NCI-H1436 (cell line): ENCODE measurements around the gene PRKCA.
"Not testable (repeated sequence)": the region's sequence is repeated elsewhere in the genome, so short reads cannot be mapped to it uniquely, and the experiment has no call there.

Source experiments
- DNase-seq: peaks from one replicate; lab custom pipeline; 2025; lab: John Stamatoyannopoulos, UW

PRKCA gene

GRCh38 chr17:66715076-66715675 lies 412.8 kb downstream of the PRKCA start:
- no peak for DNase-seq

- peak; percentile 89 for DNase-seq
These were observed 413.3 kb downstream of the PRKCA start for GRCh38 chr17:66715745-66716156.

DNA sequence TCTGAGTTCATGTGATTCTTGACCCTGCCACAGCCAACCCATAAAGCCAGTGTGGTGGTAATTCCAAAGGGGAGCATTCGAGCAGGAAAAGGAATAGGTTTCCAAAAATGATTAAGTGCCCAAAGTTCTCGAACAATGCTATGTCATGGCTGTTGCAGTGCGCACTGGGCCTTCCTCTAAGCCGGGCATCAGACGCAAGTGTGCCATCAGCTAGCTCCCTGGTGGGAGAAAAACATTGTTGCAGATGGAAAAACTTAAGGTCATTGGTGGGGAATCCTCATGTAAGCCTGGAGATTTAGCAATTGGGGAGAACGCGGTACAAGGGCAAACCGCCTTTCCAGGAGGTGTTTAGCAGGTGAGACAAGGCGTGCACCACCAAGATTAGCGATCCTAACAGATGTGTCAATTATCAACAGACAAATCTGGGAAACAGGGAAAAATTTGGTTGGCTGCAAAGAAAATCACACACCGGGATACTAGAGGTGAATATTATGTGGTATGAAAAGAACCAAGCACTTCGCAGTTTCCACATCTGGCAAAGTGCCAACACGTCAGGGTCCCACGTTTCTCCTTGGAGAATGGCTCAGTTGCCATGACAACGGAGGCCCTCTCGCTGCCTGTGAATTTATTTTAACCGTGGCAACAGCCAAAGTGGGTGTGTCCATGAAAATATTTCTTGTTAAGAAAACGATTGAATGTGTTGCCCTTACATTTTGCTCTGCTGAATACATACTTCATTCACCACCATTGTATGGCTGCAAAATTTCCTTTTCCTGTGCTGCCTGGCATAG lies 414.0 kb downstream of the PRKCA start:
- DNase-seq: peak; percentile 77

DNA sequence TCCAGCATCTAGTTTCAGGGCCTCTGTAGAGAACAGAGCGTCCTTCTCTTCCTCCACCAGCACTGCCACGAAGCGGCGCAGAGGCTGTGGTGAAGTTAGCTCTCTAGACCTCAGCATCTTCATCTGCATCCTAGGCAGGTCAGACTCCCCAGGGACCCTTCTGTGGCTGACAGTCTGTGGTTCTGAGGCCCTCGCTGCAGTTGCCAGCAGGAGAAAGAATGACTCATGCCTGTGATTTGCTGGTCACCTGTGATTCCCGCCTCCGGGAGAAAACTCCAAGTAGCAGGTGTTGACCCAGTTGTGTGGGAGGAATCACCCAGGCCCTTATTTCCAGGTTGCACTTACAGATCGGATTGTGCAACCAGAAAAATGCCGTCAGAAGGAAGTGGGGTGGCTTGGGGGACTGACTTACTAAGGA lies 415.2 kb downstream of the PRKCA start:
- DNase-seq: no peak

DNA sequence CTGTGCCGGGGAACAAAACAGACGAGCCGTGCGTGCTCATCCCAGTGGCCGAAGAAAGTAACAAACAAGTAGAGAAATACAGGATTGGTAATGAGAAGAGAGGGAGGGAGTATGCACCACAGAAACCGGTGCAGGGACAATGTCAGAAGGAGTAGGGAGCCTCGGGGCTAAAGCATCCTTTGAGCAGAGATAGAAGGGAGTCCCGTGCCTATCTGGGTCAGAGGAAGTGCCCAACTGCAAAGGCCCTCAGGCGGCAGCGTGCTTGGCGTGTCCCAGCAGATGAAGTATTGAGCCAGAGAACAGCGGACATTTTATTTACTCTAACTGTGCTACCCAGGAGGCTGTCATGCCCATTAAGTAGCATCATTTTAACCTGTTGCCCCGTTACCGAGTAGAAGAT lies 417.6 kb downstream of the PRKCA start:
- DNase-seq: no peak

GRCh38 chr17:66720567-66720966 lies 418.2 kb downstream of the PRKCA start:
- no peak for DNase-seq

DNA sequence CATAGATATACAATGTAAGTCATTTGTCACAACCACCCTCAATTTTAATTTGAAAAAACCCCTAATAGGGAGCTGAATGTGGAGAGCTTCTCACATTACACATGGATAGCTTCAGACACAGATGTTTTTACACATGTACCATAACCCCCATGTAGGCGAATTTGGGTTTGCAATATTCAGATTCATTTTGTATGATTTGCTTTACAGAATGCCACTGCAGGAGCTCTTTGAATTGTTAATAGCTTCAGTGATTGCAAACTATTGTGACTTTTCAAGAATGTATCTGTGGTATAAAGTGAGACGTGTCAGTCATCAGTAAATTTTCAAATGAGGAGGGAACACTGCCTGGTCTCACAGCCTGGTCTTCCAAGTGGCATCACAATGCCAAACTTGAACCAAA lies 419.9 kb downstream of the PRKCA start:
- no peak for DNase-seq

DNA sequence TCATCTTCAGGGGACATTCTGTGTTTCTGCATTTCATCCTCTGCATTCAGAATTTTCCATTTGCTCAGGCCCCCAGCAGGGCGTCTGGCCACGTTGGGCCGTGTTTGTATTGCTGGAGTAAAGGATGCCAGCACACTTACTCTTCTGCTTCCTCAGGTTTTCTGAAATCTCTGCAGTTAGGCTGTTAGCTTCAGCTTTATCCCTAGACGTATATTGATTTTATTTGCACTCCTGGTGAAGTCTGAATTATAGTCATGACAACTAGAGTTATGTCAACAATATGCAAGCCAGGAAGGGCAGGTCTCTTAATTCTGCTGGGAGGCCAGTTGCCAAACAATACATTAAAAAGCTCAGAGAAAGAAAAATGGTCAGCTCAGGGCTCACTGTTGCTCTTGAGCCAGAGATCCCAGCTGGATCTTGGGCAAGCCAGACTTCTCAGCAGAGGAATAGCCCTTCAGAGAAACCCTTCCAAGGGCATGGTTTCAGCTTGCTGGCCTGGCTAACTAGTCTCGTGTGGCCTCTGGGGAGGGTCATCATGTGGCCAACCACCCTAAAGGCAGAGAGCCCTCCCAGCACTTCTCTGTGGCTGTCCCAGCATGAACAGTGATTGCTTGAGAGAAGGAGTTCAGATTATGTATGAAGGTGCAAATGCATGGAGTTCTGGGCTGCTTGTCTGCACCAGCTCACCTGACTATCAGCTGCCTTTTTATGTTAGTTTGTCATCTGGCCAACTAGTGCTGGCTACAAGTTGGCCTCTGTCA lies 422.3 kb downstream of the PRKCA start:
- no peak for DNase-seq

GRCh38 chr17:66725438-66725837 lies 423.0 kb downstream of the PRKCA start:
- not testable (repeated sequence) for DNase-seq

DNA sequence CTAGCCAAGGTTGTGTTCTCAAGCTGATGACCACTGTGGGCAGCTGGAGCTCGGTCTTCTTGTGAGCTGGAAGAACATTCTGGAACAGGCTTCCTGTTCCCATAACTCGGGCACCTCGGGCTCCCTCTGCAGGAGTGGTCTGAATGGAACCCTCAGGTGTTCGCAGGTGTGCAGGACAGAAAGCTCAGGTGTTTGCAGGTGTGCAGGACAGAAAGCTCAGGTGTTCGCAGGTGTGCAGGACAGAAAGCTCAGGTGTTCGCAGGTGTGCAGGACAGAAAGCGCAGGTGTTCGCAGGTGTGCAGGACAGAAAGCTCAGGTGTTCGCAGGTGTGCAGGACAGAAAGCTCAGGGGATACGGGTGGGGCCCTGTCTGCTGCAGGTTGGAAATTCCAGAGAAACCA lies 423.5 kb downstream of the PRKCA start:
- DNase-seq: no peak

- DNase-seq: no peak
These were observed 424.0 kb downstream of the PRKCA start for GRCh38 chr17:66726371-66726770.

DNA sequence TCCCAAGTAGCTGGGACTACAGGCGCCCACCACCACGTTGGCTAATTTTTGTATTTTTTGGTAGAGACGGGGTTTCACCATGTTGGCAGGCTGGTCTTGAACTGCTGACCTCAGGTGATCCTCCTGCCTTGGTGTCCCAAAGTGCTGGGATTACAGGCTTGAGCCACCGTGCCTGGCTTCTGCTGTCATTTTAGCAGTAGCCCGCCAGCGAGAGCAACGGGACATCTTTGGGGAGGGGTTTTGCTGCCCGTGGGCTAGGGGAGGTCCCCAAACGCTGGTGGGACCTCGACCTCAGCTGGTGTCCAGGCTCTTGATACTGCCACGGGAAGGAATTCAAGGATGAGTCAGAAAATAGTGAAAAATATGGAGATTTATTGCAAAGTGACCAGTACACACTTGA lies 424.4 kb downstream of the PRKCA start:
- no peak for DNase-seq

DNA sequence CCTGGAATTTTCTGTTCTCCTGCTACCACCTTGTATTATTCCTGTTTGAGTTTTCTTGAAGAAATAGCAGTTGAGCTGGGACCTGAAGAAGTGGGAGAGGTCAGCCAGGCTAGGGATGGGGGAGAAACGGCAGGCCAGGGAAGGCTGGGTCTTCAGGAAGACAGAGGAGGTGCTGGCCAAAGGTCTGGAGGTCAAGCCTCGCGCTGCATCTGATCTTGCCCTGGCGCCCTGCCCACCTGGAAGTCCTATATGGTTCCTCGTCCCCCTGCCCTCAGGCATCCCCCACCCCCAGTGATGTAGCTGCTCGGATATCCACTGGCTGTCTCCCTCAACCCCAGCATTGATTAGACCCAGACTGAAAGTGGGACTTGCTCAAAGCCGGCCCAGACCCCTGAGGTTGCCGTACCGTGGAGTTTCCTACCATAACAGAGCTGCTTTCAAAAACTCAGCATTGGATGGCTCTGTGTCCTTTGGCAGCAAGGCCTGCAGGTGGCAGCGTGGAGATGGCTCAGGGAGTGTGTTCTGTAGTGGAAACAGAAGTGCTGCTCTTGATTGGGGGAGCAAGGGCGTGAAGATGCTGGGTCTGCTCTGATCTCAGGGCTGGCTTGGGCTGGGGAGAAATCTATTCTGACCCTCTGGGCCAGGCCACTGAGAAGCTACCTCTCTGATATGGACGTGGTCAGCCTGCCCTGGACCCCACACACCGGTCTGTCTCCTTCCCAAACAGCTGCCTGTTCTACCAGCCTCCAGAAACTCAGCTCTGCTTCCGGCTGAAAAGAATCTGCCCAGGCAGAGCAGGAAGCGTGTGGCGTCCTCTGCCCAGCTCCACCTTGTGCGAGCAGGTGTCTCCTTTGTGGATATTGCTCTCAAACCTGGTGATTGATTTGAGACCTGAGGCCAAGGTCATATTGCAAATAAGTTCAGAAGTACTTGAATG lies 425.5 kb downstream of the PRKCA start:
- peak; percentile 87 for DNase-seq

DNA sequence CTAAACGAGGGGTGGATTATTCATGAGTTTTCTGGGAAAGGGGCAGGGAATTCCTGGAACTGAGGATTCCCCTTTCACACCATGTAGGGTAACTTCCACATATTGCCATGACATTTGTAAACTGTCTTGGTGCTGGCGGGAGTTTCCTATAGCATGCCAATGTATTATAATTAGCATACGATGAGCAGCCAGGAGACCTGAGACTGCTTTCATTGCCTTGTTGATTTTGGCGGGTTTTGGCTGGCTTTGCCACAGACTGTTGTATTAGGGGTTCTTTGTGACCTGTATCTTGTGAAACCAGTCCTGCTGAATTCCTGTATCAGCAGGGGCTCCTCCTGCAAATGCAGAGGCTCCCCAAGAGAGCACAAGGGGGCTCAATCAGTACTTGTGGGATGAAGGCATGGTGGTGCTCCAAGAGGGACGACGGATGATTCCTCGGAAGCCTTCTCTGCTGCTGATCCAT lies 428.1 kb downstream of the PRKCA start:
- DNase-seq: no peak

- no peak for DNase-seq
These were observed 431.3 kb downstream of the PRKCA start for GRCh38 chr17:66733759-66734158.

GRCh38 chr17:66734186-66734943 lies 432.0 kb downstream of the PRKCA start:
- no peak for DNase-seq

- DNase-seq: no peak
These were observed 435.1 kb downstream of the PRKCA start for GRCh38 chr17:66737524-66737923.

- no peak for DNase-seq
These were observed 435.9 kb downstream of the PRKCA start for GRCh38 chr17:66738301-66738700.

DNA sequence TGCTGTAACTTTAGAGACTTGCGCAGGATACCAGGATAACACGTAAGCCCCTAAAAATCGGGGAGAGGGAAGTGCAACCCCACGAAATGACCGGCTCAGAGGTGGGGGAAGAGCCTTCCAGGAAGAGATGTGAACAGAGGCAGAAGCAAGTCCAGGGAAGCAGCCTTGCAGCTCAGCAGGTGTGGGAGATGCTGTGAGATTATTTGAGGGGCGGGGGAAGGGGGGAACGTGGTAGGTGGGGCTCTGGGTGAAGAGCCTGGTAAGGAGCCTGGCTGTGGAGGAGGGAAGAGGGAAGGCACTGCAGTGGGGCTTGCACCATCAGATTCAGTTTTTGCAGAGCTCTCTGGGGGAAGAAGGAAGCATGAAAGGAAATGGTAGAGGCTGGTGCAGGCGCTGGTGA lies 437.1 kb downstream of the PRKCA start:
- no peak for DNase-seq

- DNase-seq: no peak
These were observed 437.8 kb downstream of the PRKCA start for GRCh38 chr17:66740226-66740625.

- DNase-seq: no peak
These were observed 441.1 kb downstream of the PRKCA start for GRCh38 chr17:66743511-66743910.
